A673 (cell line): ENCODE results near the gene TBC1D22A. TPM values are rescaled to one million over a fixed set of nuclear protein-coding genes. Genes with fewer than 3 reads are reported as not detected.

Source experiments
- BruUV-seq: library from RNA; stranded (reverse); fragments of 400-500 nt; replicated peaks from 2 replicates; lab custom pipeline; 2021; lab: Mats Ljungman, UMichigan
- CTCF ChIA-PET: fragments of 300-600 bp; sonication (Branson Sonifier 250); formaldehyde crosslinking; loops from one replicate; lab custom pipeline; 2022; ENCODE audit warnings: antibody characterized with exemption; lab: Charles Lee
- POLR2A ChIA-PET: fragments of 300-600 bp; sonication (Branson Sonifier 250); formaldehyde crosslinking; loops from one replicate; lab custom pipeline; 2022; ENCODE audit warnings: antibody characterized with exemption; ENCODE audit not compliant: low non-redundant PET; lab: Charles Lee
- DNase-seq: peaks from one replicate; pipeline ENCODE4 v3.0.0-alpha.2; 2015; ENCODE audit warnings: low spot score
- H3K27ac ChIP-seq: fragments of 200-600 bp; sonication (generic); 2 replicates; pipeline ENCODE4 v1.5.1; 2016; ENCODE audit warnings: mixed run types, low read depth, mild to moderate bottlenecking, mixed read lengths, antibody characterized with exemption, low read length; ENCODE audit not compliant: poor library complexity, severe bottlenecking
- H3K27me3 ChIP-seq: fragments of 200-600 bp; sonication (generic); replicated peaks from 2 replicates; pipeline ENCODE4 v1.6.1; 2017; ENCODE audit warnings: mixed run types, low read depth, mild to moderate bottlenecking, mixed read lengths, antibody characterized with exemption, low read length; ENCODE audit not compliant: insufficient read depth, poor library complexity
- H3K36me3 ChIP-seq: fragments of 200-600 bp; sonication (generic); 2 replicates; pipeline ENCODE4 v1.6.1; 2016; ENCODE audit warnings: mixed run types, mild to moderate bottlenecking, mixed read lengths, antibody characterized with exemption, low read length; ENCODE audit not compliant: insufficient read depth, poor library complexity, severe bottlenecking
- H3K4me1 ChIP-seq: fragments of 200-600 bp; sonication (generic); 2 replicates; pipeline ENCODE4 v1.6.1; 2017; ENCODE audit warnings: mixed run types, mild to moderate bottlenecking, mixed read lengths, antibody characterized with exemption, low read length; ENCODE audit not compliant: insufficient read depth, poor library complexity, severe bottlenecking
- H3K4me3 ChIP-seq: fragments of 200-600 bp; sonication (generic); 2 replicates; pipeline ENCODE4 v1.5.1; 2016; ENCODE audit warnings: low read depth, mixed run types, mild to moderate bottlenecking, mixed read lengths, low read length; ENCODE audit not compliant: poor library complexity, severe bottlenecking
- H3K9me3 ChIP-seq: fragments of 200-600 bp; sonication (generic); 2 replicates; pipeline ENCODE4 v1.6.1; 2016; ENCODE audit warnings: mixed run types, low read depth, mild to moderate bottlenecking, mixed read lengths, antibody characterized with exemption, low read length; ENCODE audit not compliant: poor library complexity, severe bottlenecking
- CTCF ChIP-seq: fragments of 300-800, 200-600 bp; sonication (generic); conservative IDR thresholded peaks from 2 replicates; pipeline ENCODE4 v1.5.1; 2017; ENCODE audit warnings: low read depth, mild to moderate bottlenecking, antibody characterized with exemption, low read length, moderate library complexity, mixed read lengths
- EZH2 ChIP-seq: fragments of 200-600 bp; sonication (generic); IDR thresholded peaks from 2 replicates; pipeline ENCODE4 v1.6.1; 2017; ENCODE audit warnings: borderline replicate concordance, low read depth, mild to moderate bottlenecking, mixed read lengths, antibody characterized with exemption, low read length; ENCODE audit not compliant: poor library complexity, severe bottlenecking
- intact Hi-C: fragments of 100-400 bp; cut with micrococcal nuclease; formaldehyde crosslinking; loops from one replicate; pipeline ENCODE4 v1.10.0; 2022; ENCODE audit not compliant: unreplicated experiment
- total RNA-seq: library from RNA; stranded (reverse); gene quantifications from 2 replicates; pipeline ENCODE4 v1.2.3, GENCODE V29; 2021

TBC1D22A gene
- total RNA-seq, 1 experiment from 2014 or later, result 22.5 TPM

GRCh38 chr22:46954781-46955180, 192.3 kb downstream of the TBC1D22A start:
- no TSS peak for BruUV-seq
- no peak for DNase-seq
- ChIA-PET CTCF (no interaction called here), POLR2A (interaction anchor here (0.5 kb wide), 1 partner anchor 1090 kb away, joined by 5 read pairs; no protein-coding TSS in a partner anchor)
- H3K27ac ChIP-seq, result no peak overlapping the region
- no peak overlapping the region for H3K4me3 ChIP-seq
- H3K36me3 ChIP-seq, result no peaks in the 10 kb centered on the region
- no peak for TF ChIP-seq CTCF
- TF ChIP-seq EZH2, result no peak
- no peaks in the 10 kb centered on the region for H3K27me3 ChIP-seq
- H3K4me1 ChIP-seq, result no peaks in the 10 kb centered on the region
- intact Hi-C loops, result no loop called here
- H3K9me3 ChIP-seq, result no peaks in the 10 kb centered on the region

- Histone ChIP-seq H3K27me3 (no peaks in the 10 kb centered on the region), H3K27ac (no peak overlapping the region), H3K36me3 (no peaks in the 10 kb centered on the region), H3K9me3 (no peaks in the 10 kb centered on the region), H3K4me1 (no peaks in the 10 kb centered on the region), H3K4me3 (no peak overlapping the region)
- ChIA-PET CTCF (no interaction called here), POLR2A (no interaction called here)
- intact Hi-C loops, result no loop called here
- no peak for TF ChIP-seq CTCF
- no peak for TF ChIP-seq EZH2
- DNase-seq, result no peak
- BruUV-seq, result no TSS peak
These were observed 194.2 kb downstream of the TBC1D22A start for GRCh38 chr22:46956498-46957215.

- TF ChIP-seq EZH2 (no peak), CTCF (no peak)
- no peak for DNase-seq
- H3K4me3 ChIP-seq, result no peak overlapping the region
- H3K9me3 ChIP-seq, result no peaks in the 10 kb centered on the region
- peaks cover 7% of the 10 kb centered on the region for H3K4me1 ChIP-seq
- no peak overlapping the region for H3K27ac ChIP-seq
- ChIA-PET CTCF (no interaction called here), POLR2A (no interaction called here)
- intact Hi-C loops, result no loop called here
- H3K36me3 ChIP-seq, result no peaks in the 10 kb centered on the region
- no TSS peak for BruUV-seq
- H3K27me3 ChIP-seq, result no peaks in the 10 kb centered on the region
These were observed 195.1 kb downstream of the TBC1D22A start for GRCh38 chr22:46957521-46957920.
